Mesendoderm (in vitro differentiated cells): ENCODE measurements around the gene CCBE1.

ENCODE experiments used
- DNase-seq: peaks from one replicate; pipeline ENCODE4 v3.0.0; 2013
- H2AK5ac ChIP-seq: 2 replicates; pipeline ENCODE4 v1.6.1; 2013; ENCODE audit warnings: low read length, inconsistent platforms
- H2BK120ac ChIP-seq: 2 replicates; pipeline ENCODE4 v1.6.1; 2013; ENCODE audit warnings: low read depth, mild to moderate bottlenecking, low read length, moderate library complexity, mixed read lengths
- H2BK15ac ChIP-seq: replicated peaks from 2 replicates; pipeline ENCODE4 v1.6.1; 2013; ENCODE audit warnings: low read depth, mild to moderate bottlenecking, moderate library complexity
- H2BK5ac ChIP-seq: 2 replicates; pipeline ENCODE4 v1.6.1; 2013; ENCODE audit warnings: low read length, inconsistent platforms
- H3K18ac ChIP-seq: 2 replicates; pipeline ENCODE4 v1.6.1; 2013; ENCODE audit warnings: mild to moderate bottlenecking, low read length, mixed read lengths
- H3K23ac ChIP-seq: one replicate; pipeline ENCODE4 v1.6.1; 2013; ENCODE audit warnings: low read length
- H3K27ac ChIP-seq: 2 replicates; pipeline ENCODE4 v1.5.1; 2013; ENCODE audit warnings: low read depth, mild to moderate bottlenecking, inconsistent platforms, low read length, moderate library complexity
- H3K27me3 ChIP-seq: 2 replicates; pipeline ENCODE4 v1.6.1; 2013; ENCODE audit warnings: low read length, control low read depth, mild to moderate bottlenecking, inconsistent platforms; ENCODE audit not compliant: insufficient read depth, poor library complexity
- H3K36me3 ChIP-seq: 2 replicates; pipeline ENCODE4 v1.6.1; 2013; ENCODE audit warnings: low read length, inconsistent platforms; ENCODE audit not compliant: control insufficient read depth, insufficient read depth
- H3K4ac ChIP-seq: one replicate; pipeline ENCODE4 v1.6.1; 2013; ENCODE audit warnings: low read depth, mild to moderate bottlenecking, low read length, moderate library complexity
- H3K4me1 ChIP-seq: 2 replicates; pipeline ENCODE4 v1.6.1; 2013; ENCODE audit warnings: low read depth, low read length, inconsistent platforms; ENCODE audit not compliant: control insufficient read depth
- H3K4me2 ChIP-seq: 2 replicates; pipeline ENCODE4 v1.6.1; 2013; ENCODE audit warnings: low read length
- H3K4me3 ChIP-seq: 2 replicates; pipeline ENCODE4 v1.5.1; 2013; ENCODE audit warnings: mild to moderate bottlenecking, low read length
- H3K56ac ChIP-seq: one replicate; pipeline ENCODE4 v1.6.1; 2013; ENCODE audit warnings: low read length
- H3K79me1 ChIP-seq: 2 replicates; pipeline ENCODE4 v1.6.1; 2013; ENCODE audit warnings: low read length, inconsistent platforms
- H3K79me2 ChIP-seq: 2 replicates; pipeline ENCODE4 v1.6.1; 2013; ENCODE audit warnings: mild to moderate bottlenecking, low read length; ENCODE audit not compliant: control insufficient read depth, insufficient read depth
- H3K9ac ChIP-seq: 2 replicates; pipeline ENCODE4 v1.6.1; 2013; ENCODE audit warnings: low read length, inconsistent platforms
- H4K5ac ChIP-seq: one replicate; pipeline ENCODE4 v1.6.1; 2013; ENCODE audit warnings: low read length
- H4K8ac ChIP-seq: one replicate; pipeline ENCODE4 v1.6.1; 2013; ENCODE audit warnings: low read depth, mild to moderate bottlenecking, control low read depth, low read length, moderate library complexity
- WGBS: extraction: QIAGEN DNeasy Blood & Tissue Kit; methylation state at CpG from one replicate; pipeline ENCODE4 v1.1.7; 2013; ENCODE audit warnings: low lambda C conversion rate, missing lambda C conversion rate; ENCODE audit not compliant: insufficient coverage; ENCODE audit errors: extremely low coverage; 5-methylcytosine and 5-hydroxymethylcytosine counted together

CCBE1 gene

DNA sequence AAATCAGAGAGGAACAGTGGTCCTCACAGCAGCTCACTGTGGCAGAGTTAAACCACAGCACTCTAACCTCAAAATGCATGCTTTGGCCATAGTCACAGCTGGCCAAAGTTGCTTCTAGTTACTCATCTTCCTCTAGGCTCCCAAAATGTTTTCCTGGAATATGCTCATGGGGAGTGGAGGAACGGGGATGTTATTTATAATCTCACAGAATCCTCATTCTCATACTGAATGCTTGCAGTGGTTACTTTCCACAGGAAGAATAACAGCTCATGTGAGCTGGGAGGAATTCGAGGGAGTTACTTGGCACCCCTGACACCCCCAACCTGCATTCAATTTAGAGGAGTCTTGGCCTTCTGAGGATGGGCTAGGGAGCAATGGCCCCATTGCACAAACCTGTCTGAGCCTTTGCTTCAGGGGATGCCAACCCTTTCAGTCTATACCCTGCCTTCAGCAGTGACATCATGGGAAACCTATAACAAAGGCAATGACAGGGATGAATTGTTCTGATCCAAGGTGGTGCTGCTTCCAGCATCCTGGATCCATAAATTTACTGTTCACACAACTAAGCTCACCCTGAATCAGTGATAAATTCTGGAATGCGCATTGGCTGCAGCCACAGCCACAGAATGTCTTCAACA, 22.4 kb upstream of the CCBE1 start:
- no peak for DNase-seq
- Histone ChIP-seq H2BK120ac (no peak overlapping the region), H3K4me2 (no peak overlapping the region), H3K4me3 (no peak overlapping the region), H3K9ac (no peak overlapping the region), H2AK5ac (no peak overlapping the region), H3K4me1 (no peaks in the 10 kb centered on the region), H3K27ac (no peak overlapping the region), H3K27me3 (no peaks in the 10 kb centered on the region), H3K23ac (no peak overlapping the region), H4K5ac (no peak overlapping the region), H2BK5ac (no peak overlapping the region), H3K36me3 (no peaks in the 10 kb centered on the region), H3K4ac (no peak overlapping the region), H4K8ac (no peak overlapping the region), H3K79me2 (no peaks in the 10 kb centered on the region), H3K56ac (no peak overlapping the region), H3K79me1 (no peaks in the 10 kb centered on the region), H2BK15ac (no peak overlapping the region), H3K18ac (no peak overlapping the region)
- no CpG with 5 or more reads among the region's 3 CpGs for WGBS

GRCh38 chr18:59718464-59719157, 21.4 kb upstream of the CCBE1 start:
- DNase-seq = peak; percentile 81
- no peaks in the 10 kb centered on the region for H3K79me1 ChIP-seq
- H3K4ac ChIP-seq = no peak overlapping the region
- H3K79me2 ChIP-seq = no peaks in the 10 kb centered on the region
- H3K27me3 ChIP-seq = no peaks in the 10 kb centered on the region
- no peak overlapping the region for H2AK5ac ChIP-seq
- H3K4me2 ChIP-seq = no peak overlapping the region
- H3K27ac ChIP-seq = no peak overlapping the region
- no peaks in the 10 kb centered on the region for H3K4me1 ChIP-seq
- no peaks in the 10 kb centered on the region for H3K36me3 ChIP-seq
- no peak overlapping the region for H4K8ac ChIP-seq
- no peak overlapping the region for H3K18ac ChIP-seq
- no peak overlapping the region for H4K5ac ChIP-seq
- no peak overlapping the region for H2BK5ac ChIP-seq
- H3K56ac ChIP-seq = no peak overlapping the region
- H3K9ac ChIP-seq = no peak overlapping the region
- H3K4me3 ChIP-seq = no peak overlapping the region
- no peak overlapping the region for H3K23ac ChIP-seq
- H2BK120ac ChIP-seq = no peak overlapping the region
- WGBS = no CpG with 5 or more reads among the region's 7 CpGs
- no peak overlapping the region for H2BK15ac ChIP-seq

DNA sequence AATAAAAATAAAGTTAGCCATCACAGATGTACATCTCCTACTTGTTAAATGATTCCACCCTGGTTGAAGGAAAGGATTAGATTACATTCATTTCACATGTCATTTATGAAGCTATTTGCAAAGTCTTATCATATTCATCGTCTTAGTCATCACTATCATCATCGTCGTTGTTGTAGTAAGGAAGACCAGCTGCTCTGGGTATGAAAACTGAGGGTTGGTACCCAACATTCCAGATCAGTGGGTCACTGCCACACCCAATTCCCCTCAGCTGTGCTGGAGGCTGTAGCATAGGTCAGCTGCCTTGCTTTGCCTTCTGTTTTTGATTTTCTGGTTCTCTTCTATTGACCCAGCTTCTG, 20.9 kb upstream of the CCBE1 start:
- H4K5ac ChIP-seq = no peak overlapping the region

DNA sequence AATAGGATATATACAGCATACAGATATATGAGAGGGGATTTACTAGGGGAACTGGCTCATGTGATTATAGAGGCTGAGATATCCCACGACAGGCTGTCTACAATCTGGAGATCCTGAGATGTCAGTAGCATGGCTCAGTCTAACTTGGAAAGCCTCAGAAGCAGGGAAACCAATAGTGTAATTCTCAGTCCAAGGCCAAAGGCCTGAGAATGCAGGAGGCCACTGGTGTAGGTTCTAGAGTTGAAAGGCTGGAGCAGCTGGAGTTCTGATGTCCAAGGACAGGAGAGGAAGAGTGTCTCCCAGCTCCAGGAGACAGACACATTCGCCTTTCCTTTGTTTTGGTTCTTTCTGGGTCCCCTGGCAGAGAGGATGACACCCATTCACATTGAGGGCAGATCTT, 20.1 kb upstream of the CCBE1 start:
- H3K4me3 ChIP-seq = no peak overlapping the region
- no peak overlapping the region for H2BK15ac ChIP-seq
- no peak for DNase-seq
- H4K5ac ChIP-seq = no peak overlapping the region
- no peaks in the 10 kb centered on the region for H3K79me2 ChIP-seq
- no peak overlapping the region for H3K18ac ChIP-seq
- H4K8ac ChIP-seq = no peak overlapping the region
- WGBS = no CpG with 5 or more reads among the region's 2 CpGs
- H3K23ac ChIP-seq = no peak overlapping the region
- no peak overlapping the region for H2BK120ac ChIP-seq
- no peaks in the 10 kb centered on the region for H3K36me3 ChIP-seq
- H2AK5ac ChIP-seq = no peak overlapping the region
- H3K4me2 ChIP-seq = no peak overlapping the region
- no peak overlapping the region for H3K9ac ChIP-seq
- H3K4me1 ChIP-seq = no peaks in the 10 kb centered on the region
- H3K27me3 ChIP-seq = no peaks in the 10 kb centered on the region
- H3K56ac ChIP-seq = no peak overlapping the region
- no peak overlapping the region for H2BK5ac ChIP-seq
- H3K4ac ChIP-seq = no peak overlapping the region
- H3K27ac ChIP-seq = no peak overlapping the region
- no peaks in the 10 kb centered on the region for H3K79me1 ChIP-seq

More for the DNA sequence above, 20.9 kb upstream of the CCBE1 start:
- H2AK5ac ChIP-seq = no peak overlapping the region
- H3K9ac ChIP-seq = no peak overlapping the region
- no peak overlapping the region for H3K23ac ChIP-seq
- no peak overlapping the region for H2BK120ac ChIP-seq
- H3K79me1 ChIP-seq = no peaks in the 10 kb centered on the region
- no peak overlapping the region for H3K4me3 ChIP-seq
- no peak for DNase-seq
- no peaks in the 10 kb centered on the region for H3K4me1 ChIP-seq
- H3K27me3 ChIP-seq = no peaks in the 10 kb centered on the region
- no CpG with 5 or more reads among the region's 3 CpGs for WGBS
- no peak overlapping the region for H3K27ac ChIP-seq
- H2BK5ac ChIP-seq = no peak overlapping the region
- H3K4ac ChIP-seq = no peak overlapping the region
- no peaks in the 10 kb centered on the region for H3K36me3 ChIP-seq
- no peak overlapping the region for H3K4me2 ChIP-seq
- no peak overlapping the region for H4K8ac ChIP-seq
- H2BK15ac ChIP-seq = no peak overlapping the region
- no peak overlapping the region for H3K56ac ChIP-seq
- no peaks in the 10 kb centered on the region for H3K79me2 ChIP-seq
- no peak overlapping the region for H3K18ac ChIP-seq

DNA sequence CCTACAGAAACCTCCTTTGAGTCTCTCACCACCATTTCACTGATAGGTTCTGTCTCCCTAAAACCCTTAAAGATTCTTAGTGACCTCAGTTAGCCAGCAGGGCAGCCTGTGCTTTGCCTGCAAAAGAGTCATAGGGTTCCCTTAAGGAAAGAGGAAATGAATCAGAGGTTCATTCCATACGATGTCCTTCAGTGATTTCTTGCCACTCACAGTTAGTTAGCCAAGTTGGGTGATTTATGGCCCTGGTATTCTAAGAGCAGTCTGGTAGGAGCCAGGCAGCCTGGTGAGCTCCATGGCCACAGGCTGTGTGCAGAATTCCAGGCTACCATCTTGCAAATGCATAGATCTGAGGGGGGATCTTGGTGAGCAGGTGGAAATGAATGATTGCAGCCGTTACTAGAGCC, 18.7 kb upstream of the CCBE1 start:
- Histone ChIP-seq H2BK5ac (no peak overlapping the region), H3K56ac (no peak overlapping the region), H3K36me3 (no peaks in the 10 kb centered on the region), H4K8ac (no peak overlapping the region), H3K27me3 (no peaks in the 10 kb centered on the region), H3K18ac (no peak overlapping the region), H3K9ac (no peak overlapping the region), H2BK15ac (no peak overlapping the region), H3K79me1 (no peaks in the 10 kb centered on the region), H4K5ac (no peak overlapping the region), H3K79me2 (no peaks in the 10 kb centered on the region), H3K4me1 (no peaks in the 10 kb centered on the region), H2BK120ac (no peak overlapping the region), H3K4me3 (no peak overlapping the region), H3K23ac (no peak overlapping the region), H3K4me2 (no peak overlapping the region), H3K27ac (no peak overlapping the region), H3K4ac (no peak overlapping the region), H2AK5ac (no peak overlapping the region)
- no peak for DNase-seq
- WGBS = no CpG with 5 or more reads among the region's 2 CpGs

- H2BK15ac ChIP-seq = no peak overlapping the region
Measured at GRCh38 chr18:59715445-59715844, 18.2 kb upstream of the CCBE1 start.

More at GRCh38 chr18:59715445-59715844, 18.2 kb upstream of the CCBE1 start:
- no peak for DNase-seq
- Histone ChIP-seq H3K4me3 (no peak overlapping the region), H3K4me1 (no peaks in the 10 kb centered on the region), H4K5ac (no peak overlapping the region), H3K4me2 (no peak overlapping the region), H3K79me2 (no peaks in the 10 kb centered on the region), H2BK120ac (no peak overlapping the region), H3K23ac (no peak overlapping the region), H2AK5ac (no peak overlapping the region), H3K56ac (no peak overlapping the region), H3K36me3 (no peaks in the 10 kb centered on the region), H3K4ac (no peak overlapping the region), H3K27me3 (no peaks in the 10 kb centered on the region), H3K27ac (no peak overlapping the region), H2BK5ac (no peak overlapping the region), H3K79me1 (no peaks in the 10 kb centered on the region), H4K8ac (no peak overlapping the region), H3K18ac (no peak overlapping the region), H3K9ac (no peak overlapping the region)
- WGBS = no CpG with 5 or more reads among the region's 7 CpGs
